Measurements from ENCODE around the gene RASSF8.
A peak's percentile ranks its signal among the peaks of the same experiment; 100 is the strongest.

The RASSF8 gene

DNA sequence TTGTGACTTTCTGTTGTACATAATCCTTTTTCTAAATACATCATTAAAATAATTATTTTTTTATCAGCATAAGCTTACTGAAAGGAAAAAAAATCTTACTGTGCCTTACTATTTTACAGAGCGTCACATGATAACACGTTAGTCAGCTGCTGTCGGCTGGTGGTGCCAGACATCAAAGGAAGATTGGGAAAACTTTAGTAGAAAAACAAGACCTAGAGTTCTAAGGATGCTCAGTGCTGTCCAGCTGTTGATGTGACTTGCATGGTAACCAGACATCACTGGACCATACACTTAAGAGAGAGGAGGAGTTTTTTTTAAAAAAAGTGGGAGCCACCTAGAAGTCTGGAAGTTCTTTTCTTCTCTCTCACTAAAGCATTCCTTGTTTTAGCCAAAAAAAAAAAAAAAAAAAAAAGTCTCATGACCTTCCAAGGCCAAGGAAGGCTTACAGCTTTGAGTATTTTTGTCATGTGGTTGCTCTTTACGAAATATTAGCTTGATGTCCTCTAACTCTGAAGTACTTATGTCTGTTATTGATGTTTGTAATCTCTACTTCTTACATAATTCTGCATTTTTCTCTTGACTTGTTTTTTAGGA is 4.5 kb downstream of the RASSF8 start:
- no peak for DNase-seq

DNA sequence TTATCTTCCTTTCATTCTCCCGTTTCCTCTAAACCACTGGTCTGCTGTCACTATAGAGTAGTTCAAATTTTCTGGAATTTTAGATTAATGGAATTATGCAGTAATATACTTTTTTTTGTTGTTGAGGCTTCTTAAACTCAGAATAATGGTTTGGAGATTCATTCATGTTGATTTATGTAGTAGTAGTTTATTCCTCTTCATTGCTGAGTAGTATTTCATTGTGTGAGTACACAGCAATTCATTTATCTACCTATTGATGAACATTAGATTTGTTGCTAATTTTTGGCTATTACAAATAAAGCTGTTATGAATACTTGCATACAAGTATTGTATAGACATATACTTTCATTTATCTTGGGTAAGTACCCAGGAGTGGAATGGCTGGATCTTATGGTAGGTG is 7.2 kb downstream of the RASSF8 start:
- DNase-seq = no peak

DNA sequence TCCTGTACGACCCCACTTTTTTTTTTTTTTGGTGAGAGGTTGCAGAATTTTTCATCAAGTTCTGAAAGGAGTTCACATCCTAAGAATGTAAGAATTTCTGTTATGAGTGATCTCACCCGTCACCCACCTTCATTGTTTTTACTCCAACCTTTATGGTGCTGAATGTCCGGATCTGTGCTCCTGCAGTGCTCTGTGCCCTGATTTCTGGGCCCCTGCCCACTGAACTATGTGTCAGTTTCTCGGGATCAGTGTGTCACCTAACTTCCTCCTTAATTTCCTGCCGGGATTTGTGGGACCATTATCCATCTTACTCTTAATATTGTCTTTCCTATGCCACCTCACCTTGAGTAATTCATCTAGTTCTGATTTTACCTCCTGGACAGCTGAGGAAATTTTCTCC is 11.6 kb downstream of the RASSF8 start:
- DNase-seq = no peak

DNA sequence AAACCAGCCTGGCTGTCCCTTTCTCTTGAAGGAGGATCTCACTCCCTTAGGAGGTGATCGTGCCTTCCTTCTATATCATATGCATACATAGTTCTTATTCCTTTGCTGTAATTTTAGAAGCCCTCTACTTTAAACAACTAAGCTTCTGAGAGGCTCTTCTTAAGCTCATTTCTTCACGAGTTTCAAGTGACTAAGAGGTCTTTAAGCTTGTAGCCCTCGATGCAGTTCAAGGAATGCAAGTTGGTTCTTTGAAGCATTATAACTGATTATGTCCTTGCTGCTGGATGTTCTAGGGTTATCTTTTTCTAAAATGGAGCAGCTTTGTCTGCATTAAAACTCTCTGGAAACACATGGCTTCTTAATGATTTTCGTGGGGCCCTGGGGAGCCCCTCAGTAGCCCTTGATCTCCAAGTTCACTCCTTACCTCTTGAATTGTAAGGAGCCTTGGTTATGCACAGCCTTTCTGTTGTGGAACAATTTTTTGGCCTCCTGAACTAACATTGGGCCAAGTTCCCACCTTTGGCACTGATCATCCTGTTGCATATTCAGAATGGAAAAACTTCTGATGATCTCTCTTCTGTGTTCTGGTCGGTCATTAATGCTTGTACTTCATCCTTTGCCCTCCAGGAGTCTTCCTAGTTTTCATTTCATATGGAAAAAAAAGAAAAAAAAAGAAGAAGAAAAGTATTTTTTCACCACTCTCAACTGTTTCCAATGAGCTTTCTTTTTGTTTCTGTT is 12.6 kb downstream of the RASSF8 start:
- no peak for DNase-seq

DNA sequence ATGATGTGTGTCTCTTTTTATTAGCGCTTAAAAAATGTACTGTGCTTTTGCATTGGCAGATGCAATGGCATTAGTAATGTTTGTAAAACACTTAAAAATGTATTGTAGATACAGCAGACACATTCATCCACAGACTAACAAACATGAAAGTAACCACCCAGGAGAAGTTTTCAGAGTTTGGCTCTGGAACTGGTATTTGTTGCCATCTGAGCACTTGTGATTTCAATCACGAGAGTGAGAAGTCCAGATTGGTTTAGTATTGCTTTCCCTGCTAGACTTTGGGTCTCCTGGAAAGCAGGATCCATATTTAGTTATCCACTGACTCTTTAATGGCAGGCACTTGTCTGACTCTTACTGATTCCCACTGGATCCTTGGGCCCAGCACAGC is 13.2 kb downstream of the RASSF8 start:
- DNase-seq = no peak

DNA sequence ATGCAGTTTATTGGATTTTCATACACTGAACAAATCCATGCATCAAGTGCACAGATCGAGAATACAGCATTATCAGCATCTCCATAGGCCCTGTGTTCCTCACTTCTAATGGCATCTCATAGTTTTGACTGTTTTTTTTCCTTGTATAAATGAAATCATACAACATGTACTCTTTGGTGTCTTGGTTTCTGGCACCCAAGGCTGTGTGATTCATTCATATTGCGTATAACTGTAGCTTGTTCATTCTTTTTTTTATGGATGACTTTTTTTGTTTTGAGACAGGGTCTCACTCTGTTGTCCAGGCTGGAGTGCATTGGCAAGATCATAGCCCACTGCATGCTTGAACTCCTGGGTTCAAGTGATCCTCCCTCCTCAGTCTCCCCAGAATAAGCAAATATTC is 14.3 kb downstream of the RASSF8 start:
- no peak for DNase-seq

DNA sequence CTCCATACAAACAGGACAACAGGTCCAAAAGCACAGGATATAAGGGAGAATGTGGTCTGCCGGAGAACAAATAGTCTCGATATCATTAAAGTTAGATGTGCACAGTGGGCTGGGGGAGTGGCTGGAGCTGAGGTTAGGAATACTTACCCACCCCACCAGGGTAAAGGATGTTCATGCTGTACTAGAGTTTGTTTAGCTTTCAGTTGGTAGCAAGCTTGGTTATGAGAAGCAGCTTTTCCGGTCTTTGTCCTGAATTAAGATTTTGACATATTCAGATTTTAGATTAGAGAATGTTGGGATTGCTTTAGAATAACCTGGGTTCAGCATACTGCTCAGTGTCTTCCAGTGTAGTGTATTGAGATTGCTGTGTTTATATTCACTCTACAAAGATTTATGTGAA is 16.7 kb downstream of the RASSF8 start:
- no peak for DNase-seq

DNA sequence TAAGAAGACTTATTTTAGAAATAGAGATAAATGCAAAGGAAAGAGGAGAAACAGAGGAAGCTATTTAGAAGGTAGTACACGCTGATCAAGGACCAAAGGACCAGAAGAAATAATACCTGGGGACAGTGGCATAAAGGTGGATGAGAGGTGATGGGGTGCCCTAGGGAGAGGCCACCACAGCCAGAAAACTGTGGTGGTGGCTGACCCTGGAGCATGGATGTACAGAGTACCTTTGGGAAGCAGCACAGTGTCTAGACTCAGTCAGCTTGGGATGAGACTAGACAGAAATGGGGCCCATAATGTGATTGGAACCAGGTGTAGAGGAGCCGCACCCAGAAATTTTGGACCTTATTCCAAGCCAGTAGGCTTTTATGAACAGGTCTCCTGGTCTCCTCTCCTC is 17.2 kb downstream of the RASSF8 start:
- DNase-seq = no peak

- no peak for DNase-seq
Measured at GRCh38 chr12:25976289-25976688, 17.8 kb downstream of the RASSF8 start.

GRCh38 chr12:25977047-25977446 is 18.6 kb downstream of the RASSF8 start:
- DNase-seq = no peak

GRCh38 chr12:25979059-25979458 is 20.6 kb downstream of the RASSF8 start:
- DNase-seq = peak; percentile 42

DNA sequence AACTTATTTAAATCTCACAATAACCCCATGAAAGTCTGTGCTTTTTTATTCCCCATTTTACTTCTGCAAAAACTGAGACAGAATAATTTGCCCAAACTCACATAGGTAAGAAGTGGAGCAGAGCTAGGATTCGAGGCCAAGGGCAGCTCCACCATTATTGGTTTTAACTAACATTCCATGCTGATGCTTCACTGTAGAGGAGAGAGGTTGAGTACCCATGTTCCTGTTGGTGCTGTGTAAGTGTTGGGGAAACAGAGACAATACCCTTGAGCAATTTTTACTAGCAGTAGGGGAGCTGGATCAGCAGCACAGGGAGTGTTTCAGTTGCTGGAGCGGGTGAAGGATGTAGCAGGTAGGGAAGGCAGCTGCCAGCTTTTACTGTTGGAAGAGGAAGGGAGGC is 21.1 kb downstream of the RASSF8 start:
- no peak for DNase-seq

DNA sequence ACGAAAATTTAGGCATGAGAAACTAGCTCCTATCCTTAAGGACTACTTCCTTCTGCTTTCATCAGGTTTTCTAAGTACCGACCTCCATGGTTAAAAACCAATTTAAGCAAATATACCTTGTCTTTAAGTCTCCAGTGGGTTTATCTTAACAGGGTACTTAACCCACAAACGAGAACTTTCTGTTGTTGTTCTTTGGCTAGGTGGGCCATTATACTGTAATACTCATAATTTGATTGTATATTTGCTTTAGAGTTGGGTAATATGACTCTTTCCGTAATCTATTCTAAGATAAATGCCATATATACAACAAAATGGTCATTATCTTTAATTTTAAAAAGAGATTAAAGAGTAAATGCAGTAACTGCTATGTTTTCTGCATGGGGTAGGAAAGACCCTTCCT is 21.6 kb downstream of the RASSF8 start:
- DNase-seq = no peak

GRCh38 chr12:25981597-25981996 is 23.1 kb downstream of the RASSF8 start:
- no peak for DNase-seq

GRCh38 chr12:25982416-25982815 is 23.9 kb downstream of the RASSF8 start:
- DNase-seq = no peak

- DNase-seq = no peak
Measured at GRCh38 chr12:25983625-25984024, 25.1 kb downstream of the RASSF8 start.

DNA sequence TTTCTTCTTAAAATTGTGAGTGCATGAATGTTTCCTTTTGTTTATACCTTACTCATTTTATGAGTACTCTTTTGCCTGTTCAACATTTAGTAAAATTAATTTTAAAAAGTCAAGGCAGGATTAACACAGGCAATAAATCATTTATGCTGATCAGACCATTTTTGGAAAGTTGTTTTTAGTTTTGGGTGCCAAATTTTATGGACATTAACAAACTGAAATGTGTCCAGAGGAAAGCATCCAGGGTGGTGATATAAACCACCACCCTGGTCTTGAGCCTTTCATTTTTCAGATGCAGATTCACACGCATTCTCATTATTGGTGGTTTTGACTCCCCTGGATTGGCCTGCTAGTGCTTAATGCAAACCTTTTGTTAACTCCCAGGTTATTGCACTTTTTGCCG is 26.3 kb downstream of the RASSF8 start:
- DNase-seq = no peak

GRCh38 chr12:25985316-25986175 is 27.1 kb downstream of the RASSF8 start:
- no peak for DNase-seq

- no peak for DNase-seq
Measured at GRCh38 chr12:25986180-25986579, 27.7 kb downstream of the RASSF8 start.

- no peak for DNase-seq
Measured at GRCh38 chr12:25988505-25988904, 30.0 kb downstream of the RASSF8 start.

DNA sequence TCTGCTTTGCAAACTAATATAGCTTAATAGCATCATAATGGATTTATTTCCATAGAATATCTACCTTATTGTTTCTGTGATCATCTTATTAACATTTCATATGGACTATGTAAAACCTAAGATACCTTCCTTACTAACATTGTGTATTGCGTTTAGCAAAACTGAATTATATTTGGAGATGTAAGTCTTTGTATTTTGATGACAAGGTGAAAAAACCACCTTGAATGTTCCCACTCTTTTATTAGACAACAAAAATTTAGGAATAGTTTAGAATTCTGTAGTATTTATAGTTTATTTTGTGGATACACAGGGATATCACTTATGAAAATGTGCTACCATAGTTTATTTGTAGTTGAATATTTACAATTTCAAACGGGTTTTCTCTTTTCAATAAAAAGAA is 32.0 kb downstream of the RASSF8 start:
- no peak for DNase-seq

- DNase-seq = no peak
Measured at GRCh38 chr12:25992026-25992782, 33.7 kb downstream of the RASSF8 start.

Data from retina (tissue), 1 donor.